H9 (cell line): ENCODE results near the gene PDE3B. TPM values are rescaled to one million over a fixed set of nuclear protein-coding genes. Genes with fewer than 3 reads are reported as not detected.

Source experiments
- DNase-seq: peaks from one replicate; pipeline ENCODE4 v3.0.0-alpha.2; 2017
- H2AFZ ChIP-seq: one replicate; pipeline ENCODE4 v1.6.1; 2013; ENCODE audit warnings: mild to moderate bottlenecking, low read length, control low read depth, moderate library complexity
- H2AK5ac ChIP-seq: 2 replicates; pipeline ENCODE4 v1.6.1; 2013; ENCODE audit warnings: low read length, control low read depth, mixed read lengths; ENCODE audit not compliant: insufficient read length
- H2BK120ac ChIP-seq: one replicate; pipeline ENCODE4 v1.6.1; 2013; ENCODE audit warnings: low read depth, mild to moderate bottlenecking, low read length, control low read depth, inconsistent platforms; ENCODE audit not compliant: poor library complexity, severe bottlenecking
- H2BK12ac ChIP-seq: 2 replicates; pipeline ENCODE4 v1.6.1; 2013; ENCODE audit warnings: low read length, control low read depth, mixed read lengths, low read depth; ENCODE audit not compliant: insufficient read length
- H2BK15ac ChIP-seq: 2 replicates; pipeline ENCODE4 v1.6.1; 2013; ENCODE audit warnings: low read depth, low read length, control low read depth
- H2BK20ac ChIP-seq: one replicate; pipeline ENCODE4 v1.6.1; 2013; ENCODE audit warnings: low read depth, mild to moderate bottlenecking, low read length, control low read depth, inconsistent platforms; ENCODE audit not compliant: poor library complexity, severe bottlenecking
- H2BK5ac ChIP-seq: 2 replicates; pipeline ENCODE4 v1.6.1; 2013; ENCODE audit warnings: low read length, control low read depth, mixed read lengths; ENCODE audit not compliant: insufficient read length
- H3K14ac ChIP-seq: 2 replicates; pipeline ENCODE4 v1.6.1; 2013; ENCODE audit warnings: low read length, control low read depth; ENCODE audit not compliant: insufficient read depth
- H3K18ac ChIP-seq: 2 replicates; pipeline ENCODE4 v1.6.1; 2013; ENCODE audit warnings: low read depth, mild to moderate bottlenecking, mixed read lengths, low read length, control low read depth; ENCODE audit not compliant: insufficient read length
- H3K23ac ChIP-seq: 2 replicates; pipeline ENCODE4 v1.6.1; 2013; ENCODE audit warnings: low read length, control low read depth, mixed read lengths, low read depth; ENCODE audit not compliant: insufficient read length
- H3K23me2 ChIP-seq: 2 replicates; pipeline ENCODE4 v1.6.1; 2013; ENCODE audit warnings: low read depth, mild to moderate bottlenecking, mixed read lengths, low read length, control low read depth; ENCODE audit not compliant: insufficient read length, poor library complexity, severe bottlenecking
- H3K27ac ChIP-seq: 2 replicates; pipeline ENCODE4 v1.5.1; 2013; ENCODE audit warnings: low read length, control low read depth, mixed read lengths, low read depth; ENCODE audit not compliant: insufficient read length
- H3K27me3 ChIP-seq: 2 replicates; pipeline ENCODE4 v1.6.1; 2013; ENCODE audit warnings: low read length, control low read depth, inconsistent platforms; ENCODE audit not compliant: insufficient read depth
- H3K4ac ChIP-seq: 2 replicates; pipeline ENCODE4 v1.6.1; 2013; ENCODE audit warnings: low read depth, mild to moderate bottlenecking, control low read depth, inconsistent platforms, low read length, moderate library complexity
- H3K4me1 ChIP-seq: 2 replicates; pipeline ENCODE4 v1.6.1; 2013; ENCODE audit warnings: low read length, control low read depth, inconsistent platforms; ENCODE audit not compliant: insufficient read depth
- H3K4me2 ChIP-seq: 2 replicates; pipeline ENCODE4 v1.6.1; 2013; ENCODE audit warnings: low read length, control low read depth, mixed read lengths; ENCODE audit not compliant: insufficient read length, insufficient read depth
- H3K56ac ChIP-seq: 2 replicates; pipeline ENCODE4 v1.6.1; 2013; ENCODE audit warnings: low read depth, mild to moderate bottlenecking, mixed read lengths, low read length, control low read depth; ENCODE audit not compliant: insufficient read length
- H3K79me1 ChIP-seq: 2 replicates; pipeline ENCODE4 v1.6.1; 2013; ENCODE audit warnings: low read depth, mild to moderate bottlenecking, moderate library complexity, low read length, control low read depth, inconsistent platforms; ENCODE audit not compliant: insufficient read depth, poor library complexity, severe bottlenecking
- H3K79me2 ChIP-seq: 2 replicates; pipeline ENCODE4 v1.6.1; 2013; ENCODE audit warnings: low read length, control low read depth, inconsistent platforms; ENCODE audit not compliant: insufficient read depth
- H3K9ac ChIP-seq: 2 replicates; pipeline ENCODE4 v1.6.1; 2013; ENCODE audit warnings: low read length, control low read depth, mixed read lengths; ENCODE audit not compliant: insufficient read length; ENCODE audit errors: extremely low read depth
- H3K9me3 ChIP-seq: one replicate; pipeline ENCODE4 v1.6.1; 2013; ENCODE audit warnings: low read depth, low read length, inconsistent platforms; ENCODE audit not compliant: control insufficient read depth
- H3T11ph ChIP-seq: one replicate; pipeline ENCODE4 v1.6.1; 2013; ENCODE audit warnings: mild to moderate bottlenecking, low read length, control low read depth, inconsistent platforms
- H4K20me1 ChIP-seq: one replicate; pipeline ENCODE4 v1.6.1; 2013; ENCODE audit not compliant: control insufficient read depth, insufficient read length, insufficient read depth
- H4K5ac ChIP-seq: 2 replicates; pipeline ENCODE4 v1.6.1; 2013; ENCODE audit warnings: low read depth, mild to moderate bottlenecking, mixed read lengths, low read length, control low read depth; ENCODE audit not compliant: insufficient read length
- H4K8ac ChIP-seq: replicated peaks from 2 replicates; pipeline ENCODE4 v1.6.1; 2013; ENCODE audit warnings: low read length, control low read depth, mixed read lengths, low read depth; ENCODE audit not compliant: insufficient read length
- H4K91ac ChIP-seq: 2 replicates; pipeline ENCODE4 v1.6.1; 2013; ENCODE audit warnings: low read depth, mild to moderate bottlenecking, moderate library complexity, mixed read lengths, low read length, control low read depth; ENCODE audit not compliant: insufficient read length
- H3K27ac Mint-ChIP-seq, 3 experiments: 2 replicates in 2 of 3; 3 replicates in 1 of 3; pipeline ENCODE4 v1.8.0; 2020 to 2021; ENCODE audit warnings: mixed read lengths in 3 of 3, mild to moderate bottlenecking in 1 of 3, moderate library complexity in 1 of 3
- H3K27me3 Mint-ChIP-seq: 2 replicates; pipeline ENCODE4 v1.8.0; 2021; ENCODE audit warnings: low read depth, mild to moderate bottlenecking, moderate library complexity, mixed read lengths
- H3K36me3 Mint-ChIP-seq, 3 experiments: 2 replicates in 2 of 3; 3 replicates in 1 of 3; pipeline ENCODE4 v1.8.0; 2020 to 2021; ENCODE audit warnings: low read depth in 3 of 3, mixed read lengths in 3 of 3; ENCODE audit not compliant: insufficient read depth in 1 of 3
- H3K4me1 Mint-ChIP-seq, 2 experiments: 2 replicates each; pipeline ENCODE4 v1.8.0; 2020; ENCODE audit warnings: mixed read lengths in 2 of 2
- H3K4me3 Mint-ChIP-seq, 2 experiments: 2 replicates in 1 of 2; 3 replicates in 1 of 2; pipeline ENCODE4 v1.8.0; 2020 to 2021; ENCODE audit warnings: mild to moderate bottlenecking in 2 of 2, mixed read lengths in 2 of 2, moderate library complexity in 1 of 2
- H3K9me3 Mint-ChIP-seq, 2 experiments: 2 replicates in 1 of 2; 3 replicates in 1 of 2; pipeline ENCODE4 v1.8.0; 2020; ENCODE audit warnings: mild to moderate bottlenecking in 2 of 2, mixed read lengths in 2 of 2, moderate library complexity in 1 of 2
- CTCF ChIP-seq: fragments of 200-600 bp; sonication (generic); conservative IDR thresholded peaks from 3 replicates; pipeline ENCODE4 v1.8.0; 2021; ENCODE audit warnings: antibody characterized with exemption, mild to moderate bottlenecking
- WGBS: extraction: QIAGEN DNeasy Blood & Tissue Kit; methylation state at CpG from one replicate; pipeline ENCODE4 v1.1.7; 2013; ENCODE audit warnings: missing lambda C conversion rate, low lambda C conversion rate, mixed read lengths; ENCODE audit not compliant: insufficient read length; ENCODE audit errors: extremely low coverage; 5-methylcytosine and 5-hydroxymethylcytosine counted together
- total RNA-seq: library from RNA; stranded (reverse); gene quantifications from 2 replicates; pipeline ENCODE4 v1.2.1, GENCODE V29; 2021

PDE3B gene
- total RNA-seq, 1 experiment from 2014 or later: 6.6 TPM

GRCh38 chr11:14636119-14636518 is 7.5 kb upstream of the PDE3B start:
- no peak overlapping the region for H2BK12ac ChIP-seq
- no peak for TF ChIP-seq CTCF
- no peak overlapping the region for H3T11ph ChIP-seq
- H2BK5ac ChIP-seq: no peak overlapping the region
- no peaks in the 10 kb centered on the region for H3K4me1 ChIP-seq
- H3K18ac ChIP-seq: no peak overlapping the region
- H3K27ac ChIP-seq: no peak overlapping the region
- H3K27ac Mint-ChIP-seq: no peak overlapping the region
- no peaks in the 10 kb centered on the region for H3K27me3 ChIP-seq
- H3K4me3 Mint-ChIP-seq: no peak overlapping the region
- no peak overlapping the region for H4K5ac ChIP-seq
- H3K9me3 Mint-ChIP-seq: peaks cover 2 to 4% of the 10 kb centered on the region in 2 experiments; a peak in 2 of 5 replicates
- no peak overlapping the region for H4K91ac ChIP-seq
- H3K4me1 Mint-ChIP-seq: peaks cover 8% of the 10 kb centered on the region in 2 experiments
- H2BK15ac ChIP-seq: no peak overlapping the region
- H4K20me1 ChIP-seq: no peaks in the 10 kb centered on the region
- no peaks in the 10 kb centered on the region for H3K79me2 ChIP-seq
- no peak overlapping the region for H3K9ac ChIP-seq
- H3K23ac ChIP-seq: no peak overlapping the region
- H3K27me3 Mint-ChIP-seq: peaks cover 22% of the 10 kb centered on the region
- H4K8ac ChIP-seq: no peak overlapping the region
- H3K14ac ChIP-seq: no peak overlapping the region
- no peak overlapping the region for H2BK120ac ChIP-seq
- H3K9me3 ChIP-seq: no peaks in the 10 kb centered on the region
- H3K79me1 ChIP-seq: no peaks in the 10 kb centered on the region
- H3K36me3 Mint-ChIP-seq: peaks cover 1 to 8% (median 7%) of the 10 kb centered on the region in 3 experiments; a peak in 6 of 7 replicates
- WGBS: no CpG with 5 or more reads among the region's 1 CpG
- no peak overlapping the region for H2AFZ ChIP-seq
- no peaks in the 10 kb centered on the region for H3K23me2 ChIP-seq
- DNase-seq: no peak
- no peak overlapping the region for H2AK5ac ChIP-seq
- H3K4ac ChIP-seq: no peak overlapping the region
- no peak overlapping the region for H2BK20ac ChIP-seq
- no peak overlapping the region for H3K56ac ChIP-seq
- H3K4me2 ChIP-seq: no peak overlapping the region
